ENCODE results near the gene PHF3.

PHF3 gene

DNA sequence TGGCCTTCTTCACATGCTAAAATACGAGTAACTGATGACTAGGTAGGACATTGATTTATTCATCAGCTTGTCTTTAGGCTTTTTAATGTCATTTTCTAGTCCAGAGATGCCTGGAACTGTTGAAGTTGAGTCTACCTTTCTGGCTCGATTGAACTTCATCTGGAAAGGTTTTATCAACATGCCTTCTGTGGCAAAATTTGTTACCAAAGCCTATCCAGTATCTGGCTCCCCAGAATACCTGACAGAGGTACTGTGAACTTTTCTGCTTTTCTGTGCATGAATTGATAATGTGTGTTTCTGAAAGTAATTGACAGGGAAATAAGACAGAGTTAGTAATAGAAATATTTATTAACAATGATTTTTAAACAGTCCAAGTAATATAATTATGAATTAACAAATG is 71.0 kb downstream of the PHF3 start:
- Histone ChIP-seq H3K9me3 (ENCODE audit: control insufficient read depth, insufficient read depth, low read length) (no peaks in the 10 kb centered on the region), H3K79me2 (ENCODE audit: control insufficient read depth, low read length) (peaks cover 15% of the 10 kb centered on the region), H3K4me2 (ENCODE audit: low read length) (no peak overlapping the region), H3K36me3 (ENCODE audit: control insufficient read depth, low read length) (peaks cover 98% of the 10 kb centered on the region), H4K20me1 (ENCODE audit: control insufficient read depth, insufficient read depth, low read depth, low read length) (no peaks in the 10 kb centered on the region), H3K9me2 (replicated peaks; ENCODE audit: control insufficient read depth, low read length) (no peaks in the 10 kb centered on the region), H3K4me1 (ENCODE audit: control insufficient read depth, low read length) (peaks cover 10% of the 10 kb centered on the region), H3K27ac (ENCODE audit: low read depth, low read length) (no peak overlapping the region), H3K4me3 (ENCODE audit: low read length) (no peak overlapping the region), H3F3A (ENCODE audit: control insufficient read depth, insufficient read depth) (peaks cover 6% of the 10 kb centered on the region; the same call in 1 of the 2 replicates), H3K27me3 (ENCODE audit: control insufficient read depth, low read length) (no peaks in the 10 kb centered on the region)
- TF ChIP-seq, protein P1, sequence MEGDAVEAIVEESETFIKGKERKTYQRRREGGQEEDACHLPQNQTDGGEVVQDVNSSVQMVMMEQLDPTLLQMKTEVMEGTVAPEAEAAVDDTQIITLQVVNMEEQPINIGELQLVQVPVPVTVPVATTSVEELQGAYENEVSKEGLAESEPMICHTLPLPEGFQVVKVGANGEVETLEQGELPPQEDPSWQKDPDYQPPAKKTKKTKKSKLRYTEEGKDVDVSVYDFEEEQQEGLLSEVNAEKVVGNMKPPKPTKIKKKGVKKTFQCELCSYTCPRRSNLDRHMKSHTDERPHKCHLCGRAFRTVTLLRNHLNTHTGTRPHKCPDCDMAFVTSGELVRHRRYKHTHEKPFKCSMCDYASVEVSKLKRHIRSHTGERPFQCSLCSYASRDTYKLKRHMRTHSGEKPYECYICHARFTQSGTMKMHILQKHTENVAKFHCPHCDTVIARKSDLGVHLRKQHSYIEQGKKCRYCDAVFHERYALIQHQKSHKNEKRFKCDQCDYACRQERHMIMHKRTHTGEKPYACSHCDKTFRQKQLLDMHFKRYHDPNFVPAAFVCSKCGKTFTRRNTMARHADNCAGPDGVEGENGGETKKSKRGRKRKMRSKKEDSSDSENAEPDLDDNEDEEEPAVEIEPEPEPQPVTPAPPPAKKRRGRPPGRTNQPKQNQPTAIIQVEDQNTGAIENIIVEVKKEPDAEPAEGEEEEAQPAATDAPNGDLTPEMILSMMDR (IDR thresholded peaks at IDR 0.05; ENCODE audit: low read depth, low read length, poor library complexity, severe bottlenecking): no peak
- no peak for TF ChIP-seq EZH2phosphoT487 (IDR thresholded peaks at IDR 0.05; ENCODE audit: borderline replicate concordance, low read length)

DNA sequence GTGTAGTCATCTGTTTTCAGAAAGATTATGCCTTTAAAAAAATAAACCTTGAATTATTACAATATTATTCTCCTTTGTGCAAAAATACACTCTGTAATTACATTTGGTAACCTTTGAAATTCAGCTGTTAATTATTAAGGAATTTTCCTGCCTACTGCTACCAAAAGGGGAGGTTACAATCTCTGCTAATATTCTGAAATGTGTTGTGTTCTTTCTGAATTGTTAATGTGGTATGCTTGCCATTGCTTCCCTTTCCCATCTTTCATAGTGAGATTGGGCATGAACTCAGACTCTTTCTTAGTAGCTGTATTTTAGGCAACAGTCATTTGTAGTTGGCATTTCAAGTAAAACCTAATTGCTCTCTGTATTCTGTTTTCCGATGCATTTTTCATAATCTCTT is 73.0 kb downstream of the PHF3 start:
- Histone ChIP-seq H3K4me2 (ENCODE audit: low read length) (no peak overlapping the region), H3K27ac (ENCODE audit: low read depth, low read length) (no peak overlapping the region), H4K20me1 (ENCODE audit: control insufficient read depth, insufficient read depth, low read depth, low read length) (no peaks in the 10 kb centered on the region), H3F3A (ENCODE audit: control insufficient read depth, insufficient read depth) (peaks cover 3% of the 10 kb centered on the region; the same call in 1 of the 2 replicates), H3K9me3 (ENCODE audit: control insufficient read depth, insufficient read depth, low read length) (no peaks in the 10 kb centered on the region), H3K27me3 (ENCODE audit: control insufficient read depth, low read length) (no peaks in the 10 kb centered on the region), H3K36me3 (ENCODE audit: control insufficient read depth, low read length) (peaks cover 100% of the 10 kb centered on the region), H3K4me1 (ENCODE audit: control insufficient read depth, low read length) (0 out of 2 replicates have a peak, but pooled peaks cover 4% of the 10 kb centered on the region), H3K9me2 (replicated peaks; ENCODE audit: control insufficient read depth, low read length) (no peaks in the 10 kb centered on the region), H3K79me2 (ENCODE audit: control insufficient read depth, low read length) (peaks cover 15% of the 10 kb centered on the region), H3K4me3 (ENCODE audit: low read length) (no peak overlapping the region)
- TF ChIP-seq, protein P1 (IDR thresholded peaks at IDR 0.05; ENCODE audit: low read depth, low read length, poor library complexity, severe bottlenecking): no peak
- no peak for TF ChIP-seq EZH2phosphoT487 (IDR thresholded peaks at IDR 0.05; ENCODE audit: borderline replicate concordance, low read length)

DNA sequence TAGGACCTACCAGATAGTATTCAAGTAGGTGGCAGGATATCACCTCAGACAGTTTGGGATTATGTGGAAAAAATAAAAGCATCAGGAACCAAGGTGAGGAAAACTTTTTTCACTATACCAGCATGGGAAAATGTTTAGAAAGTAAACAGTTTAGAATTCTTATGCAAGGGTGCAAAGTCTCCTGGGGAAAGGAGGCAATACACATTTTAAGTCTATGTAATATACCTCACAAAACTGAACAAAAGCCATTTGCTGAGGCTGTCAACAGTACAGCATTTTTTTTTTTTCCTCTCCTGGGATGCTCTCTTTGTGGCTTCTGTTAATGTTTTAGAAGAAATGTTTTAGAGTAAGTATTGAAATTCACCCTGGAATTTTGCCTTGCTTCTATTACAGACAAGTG is 73.5 kb downstream of the PHF3 start:
- 0 out of 2 replicates have a peak, but pooled peaks cover 4% of the 10 kb centered on the region for H3K4me1 ChIP-seq (ENCODE audit: control insufficient read depth, low read length)
- no peaks in the 10 kb centered on the region for H3K9me2 ChIP-seq (replicated peaks; ENCODE audit: control insufficient read depth, low read length)
- peaks cover 15% of the 10 kb centered on the region for H3K79me2 ChIP-seq (ENCODE audit: control insufficient read depth, low read length)
- no peak overlapping the region for H3K27ac ChIP-seq (ENCODE audit: low read depth, low read length)
- H3K36me3 ChIP-seq (ENCODE audit: control insufficient read depth, low read length): peaks cover 100% of the 10 kb centered on the region
- H3K4me2 ChIP-seq (ENCODE audit: low read length): no peak overlapping the region
- TF ChIP-seq, protein P1 (IDR thresholded peaks at IDR 0.05; ENCODE audit: low read depth, low read length, poor library complexity, severe bottlenecking): no peak
- TF ChIP-seq EZH2phosphoT487 (IDR thresholded peaks at IDR 0.05; ENCODE audit: borderline replicate concordance, low read length): no peak
- H3F3A ChIP-seq (ENCODE audit: control insufficient read depth, insufficient read depth): peaks cover 8% of the 10 kb centered on the region; the same call in 1 of the 2 replicates
- no peaks in the 10 kb centered on the region for H4K20me1 ChIP-seq (ENCODE audit: control insufficient read depth, insufficient read depth, low read depth, low read length)
- H3K9me3 ChIP-seq (ENCODE audit: control insufficient read depth, insufficient read depth, low read length): no peaks in the 10 kb centered on the region
- H3K4me3 ChIP-seq (ENCODE audit: low read length): no peak overlapping the region
- no peaks in the 10 kb centered on the region for H3K27me3 ChIP-seq (ENCODE audit: control insufficient read depth, low read length)

All from DOHH2 (cell line).